SK-N-SH (cell line): ENCODE results near the gene CHSY1. TPM values are rescaled to one million over a fixed set of nuclear protein-coding genes. Genes with fewer than 3 reads are reported as not detected.

Experiments
- CTCF ChIA-PET: fragments of 300-600, 350-600 bp; formaldehyde crosslinking; extraction: SDS; loops from one replicate; lab custom pipeline; 2021; lab: Yijun Ruan, JAX
- POLR2A ChIA-PET: fragments of 350-600 bp; sonication (Branson Sonifier 250); formaldehyde crosslinking; extraction: SDS; loops from one replicate; lab custom pipeline; 2020; ENCODE audit warnings: antibody characterized with exemption, inconsistent platforms; lab: Yijun Ruan, JAX
- DNase-seq: peaks from one replicate; pipeline ENCODE4 v3.0.0; 2012
- H2AFZ ChIP-seq: fragments of 200-600 bp; sonication (generic); 2 replicates; pipeline ENCODE4 v1.8.1; 2016; ENCODE audit warnings: antibody characterized with exemption, mild to moderate bottlenecking, low read depth
- H3F3A ChIP-seq: fragments of 200-600 bp; sonication (generic); replicated peaks from 2 replicates; pipeline ENCODE3; 2016; ENCODE audit warnings: antibody characterized with exemption, mild to moderate bottlenecking; ENCODE audit not compliant: insufficient read depth
- H3K27ac ChIP-seq, 2 experiments: fragments of 200-500 bp in 1 of 2; fragments of 200-600 bp in 1 of 2; sonication (Bioruptor generic) in 1 of 2; sonication (generic), shearing (Covaris generic) in 1 of 2; 2 replicates each; pipeline versions ENCODE4 v1.5.1 to v1.6.1; 2014 to 2016; ENCODE audit warnings: low read depth in 2 of 2, inconsistent platforms in 1 of 2, low read length in 1 of 2, mild to moderate bottlenecking in 1 of 2, mixed read lengths in 1 of 2
- H3K27me3 ChIP-seq: fragments of 200-600 bp; sonication (generic), shearing (Covaris generic); 2 replicates; pipeline ENCODE4 v1.6.1; 2016; ENCODE audit warnings: mixed run types; ENCODE audit not compliant: insufficient read depth
- H3K36me3 ChIP-seq, 2 experiments: fragments of 200-500 bp in 1 of 2; fragments of 200-600 bp in 1 of 2; sonication (Bioruptor generic) in 1 of 2; sonication (generic) in 1 of 2; replicated peaks in 1 of 2; 2 replicates each; pipeline versions ENCODE3 to v1.5.1; 2014 to 2016; ENCODE audit warnings: low read length in 1 of 2, mild to moderate bottlenecking in 1 of 2; ENCODE audit not compliant: insufficient read depth in 2 of 2, control insufficient read depth in 1 of 2
- H3K4me1 ChIP-seq, 2 experiments: fragments of 200-500 bp in 1 of 2; fragments of 200-600 bp in 1 of 2; sonication (Bioruptor generic) in 1 of 2; sonication (generic), shearing (Covaris generic) in 1 of 2; 2 replicates each; pipeline versions ENCODE4 v1.5.1 to v1.6.1; 2014 to 2016; ENCODE audit warnings: low read depth in 1 of 2, low read length in 1 of 2, mixed run types in 1 of 2; ENCODE audit not compliant: insufficient read depth in 2 of 2, control insufficient read depth in 1 of 2
- H3K4me2 ChIP-seq: fragments of 200-600 bp; sonication (generic), shearing (Covaris generic); 2 replicates; pipeline ENCODE4 v1.6.1; 2017; ENCODE audit warnings: mixed run types
- H3K4me3 ChIP-seq, 2 experiments: fragments of 200-500 bp in 1 of 2; fragments of 200-600 bp in 1 of 2; sonication (Bioruptor generic) in 1 of 2; sonication (generic), shearing (Covaris generic) in 1 of 2; 2 replicates each; pipeline versions ENCODE4 v1.5.1 to v1.8.1; 2014 to 2016; ENCODE audit warnings: low read depth in 2 of 2, inconsistent platforms in 1 of 2, low read length in 1 of 2, mild to moderate bottlenecking in 1 of 2, mixed read lengths in 1 of 2, moderate library complexity in 1 of 2
- H3K79me2 ChIP-seq: fragments of 200-600 bp; sonication (generic); 2 replicates; pipeline ENCODE4 v1.8.1; 2017; ENCODE audit warnings: mild to moderate bottlenecking; ENCODE audit not compliant: insufficient read depth
- H3K9ac ChIP-seq: fragments of 200-600 bp; sonication (generic); 2 replicates; pipeline ENCODE4 v1.6.1; 2017; ENCODE audit warnings: mixed run types
- H3K9me2 ChIP-seq: fragments of 200-600 bp; sonication (generic); 2 replicates; pipeline ENCODE4 v1.6.1; 2017; ENCODE audit warnings: mixed run types
- H3K9me3 ChIP-seq: fragments of 200-600 bp; sonication (generic); 2 replicates; pipeline ENCODE4 v1.6.1; 2017; ENCODE audit warnings: mixed run types, mild to moderate bottlenecking, moderate library complexity
- H4K20me1 ChIP-seq: fragments of 200-600 bp; sonication (generic); 2 replicates; pipeline ENCODE4 v1.6.1; 2017; ENCODE audit warnings: mild to moderate bottlenecking, mixed run types; ENCODE audit not compliant: insufficient read depth
- CHD2 ChIP-seq: fragments of 150-350 bp; IDR thresholded peaks from 2 replicates; pipeline ENCODE4 v1.6.1; 2018; ENCODE audit warnings: low read length; ENCODE audit not compliant: partially characterized antibody
- CTCF ChIP-seq: fragments of 200-600 bp; sonication (generic); IDR thresholded peaks from 2 replicates; pipeline ENCODE4 v1.6.1; 2017; ENCODE audit warnings: antibody characterized with exemption, mild to moderate bottlenecking, moderate library complexity
- ELF1 ChIP-seq: IDR thresholded peaks from 2 replicates; pipeline ENCODE4 v1.4.0; 2012
- EP300 ChIP-seq, 2 experiments: IDR thresholded peaks; 2 replicates each; pipeline versions ENCODE4 v1.4.0 to v1.6.1; 2012; ENCODE audit warnings: borderline replicate concordance in 1 of 2, low read depth in 1 of 2, low read length in 1 of 2
- FOXM1 ChIP-seq: IDR thresholded peaks from 2 replicates; pipeline ENCODE4 v1.4.0; 2012; ENCODE audit warnings: low read depth, mild to moderate bottlenecking
- GABPA ChIP-seq: IDR thresholded peaks from 2 replicates; pipeline ENCODE4 v1.4.0; 2012; ENCODE audit warnings: low read depth, mild to moderate bottlenecking
- NFIC ChIP-seq: IDR thresholded peaks from 2 replicates; pipeline ENCODE4 v1.4.0; 2012; ENCODE audit warnings: borderline replicate concordance
- RAD21 ChIP-seq: IDR thresholded peaks from 2 replicates; pipeline ENCODE4 v1.6.1; 2012; ENCODE audit warnings: mild to moderate bottlenecking, low read length
- RCOR1 ChIP-seq: fragments of 150-350 bp; IDR thresholded peaks from 2 replicates; pipeline ENCODE4 v1.6.1; 2017; ENCODE audit warnings: antibody characterized with exemption, low read length
- RFX5 ChIP-seq: IDR thresholded peaks from 2 replicates; pipeline ENCODE4 v1.6.1; 2012; ENCODE audit warnings: mild to moderate bottlenecking, improper control_type of control experiment, low read length
- RXRA ChIP-seq: IDR thresholded peaks from 2 replicates; pipeline ENCODE4 v1.4.0; 2012; ENCODE audit warnings: low read depth, mild to moderate bottlenecking, borderline replicate concordance
- TAF1 ChIP-seq: IDR thresholded peaks from 2 replicates; pipeline ENCODE4 v1.6.1; 2012; ENCODE audit warnings: low read depth, mild to moderate bottlenecking, low read length, moderate library complexity, borderline replicate concordance
- TCF12 ChIP-seq: IDR thresholded peaks from 2 replicates; pipeline ENCODE4 v1.4.0; 2012
- YY1 ChIP-seq: IDR thresholded peaks from 2 replicates; pipeline ENCODE4 v1.4.0; 2012; ENCODE audit warnings: low read depth, mild to moderate bottlenecking
- ZBTB33 ChIP-seq: IDR thresholded peaks from 2 replicates; pipeline ENCODE4 v1.4.0; 2012; ENCODE audit warnings: low read depth, borderline replicate concordance
- WGBS: methylation state at CpG from one replicate; pipeline ENCODE4 v1.1.6; 2017; ENCODE audit warnings: low lambda C conversion rate; 5-methylcytosine and 5-hydroxymethylcytosine counted together
- polyA plus RNA-seq, 3 experiments: library from polyadenylated mRNA; depleted of rRNA; stranded (reverse); fragments of >200 nt; gene quantifications; 2 replicates each; pipeline ENCODE4 v1.2.3, GENCODE V29; 2012

Gene CHSY1
- polyA plus RNA-seq, 1 of the 3 experiments (the other 2 are of a cell fraction) = 15.7 TPM

GRCh38 chr15:101277038-101277822, 25.4 kb upstream of the CHSY1 start, which contains the start of gene SELENOS (continued):
- no peak for TF ChIP-seq ZBTB33
- peak; percentile 20; the same call in 1 of the 2 replicates for TF ChIP-seq TAF1
- no peak; the same call in 1 of the 2 replicates for TF ChIP-seq ELF1
- peak; percentile 89 for TF ChIP-seq RFX5
- no peak for TF ChIP-seq NFIC
- TF ChIP-seq RAD21 = no peak
- TF ChIP-seq CHD2 = peak; percentile 28
- no peak for TF ChIP-seq TCF12
- TF ChIP-seq GABPA = peak; percentile 64
- no peak for TF ChIP-seq CTCF
- no peak for TF ChIP-seq FOXM1
- peak; percentile 50 for TF ChIP-seq YY1

GRCh38 chr15:101276501-101277037, 24.7 kb upstream of the CHSY1 start:
- peaks cover 22% of the 10 kb centered on the region for H3F3A ChIP-seq
- peak overlapping the region; percentile 12; the same call in 1 of the 2 replicates for H2AFZ ChIP-seq
- WGBS = 6% methylated on average over 14 of the region's 14 CpGs
- TF ChIP-seq FOXM1 (no peak), RXRA (no peak), EP300 (IDR thresholded peaks at IDR 0.05; ENCODE audit: borderline replicate concordance in 1 of 2, low read depth in 1 of 2, low read length in 1 of 2) (no peak), CTCF (peak; percentile 56), RCOR1 (no peak), RAD21 (no peak)
- H3K4me1 ChIP-seq = peaks cover 3 to 36% of the 10 kb centered on the region in 2 experiments; a peak in 2 of 4 replicates
- no peaks in the 10 kb centered on the region for H3K27me3 ChIP-seq
- peaks cover 13% of the 10 kb centered on the region for H4K20me1 ChIP-seq
- peak overlapping the region; percentile 75 to 86 for H3K27ac ChIP-seq
- H3K4me3 ChIP-seq = peak overlapping the region; percentile 91 to 97
- H3K9me2 ChIP-seq = no peaks in the 10 kb centered on the region
- H3K4me2 ChIP-seq = peak overlapping the region; percentile 79
- peaks cover 31% of the 10 kb centered on the region for H3K79me2 ChIP-seq
- POLR2A ChIA-PET = no interaction called here
- H3K36me3 ChIP-seq = peaks cover 48 to 59% of the 10 kb centered on the region in 2 experiments
- CTCF ChIA-PET = interaction anchor here (0.7 to 1.5 kb wide), 8 partner anchors 10 to 366 kb away, joined by 3 to 13 read pairs (median 4); partner anchors contain the start of gene SNRPA1
- DNase-seq = peak; percentile 65
- H3K9me3 ChIP-seq = no peaks in the 10 kb centered on the region
- peak overlapping the region; percentile 89 for H3K9ac ChIP-seq
